DOHH2 (cell line): Measurements from ENCODE around the gene MINAR1.

Source experiments
- CTCF ChIP-seq: fragments of 200-600 bp; sonication (generic); IDR thresholded peaks from one replicate; pipeline ENCODE4 v1.5.1; 2014; ENCODE audit warnings: antibody characterized with exemption, mild to moderate bottlenecking, low read depth, low read length; ENCODE audit not compliant: poor library complexity, severe bottlenecking
- EZH2phosphoT487 ChIP-seq: fragments of 200-600 bp; sonication (generic); IDR thresholded peaks from 2 replicates; pipeline ENCODE4 v1.6.1; 2017; ENCODE audit warnings: borderline replicate concordance, mild to moderate bottlenecking, antibody characterized with exemption, low read length, moderate library complexity, mixed read lengths

DNA sequence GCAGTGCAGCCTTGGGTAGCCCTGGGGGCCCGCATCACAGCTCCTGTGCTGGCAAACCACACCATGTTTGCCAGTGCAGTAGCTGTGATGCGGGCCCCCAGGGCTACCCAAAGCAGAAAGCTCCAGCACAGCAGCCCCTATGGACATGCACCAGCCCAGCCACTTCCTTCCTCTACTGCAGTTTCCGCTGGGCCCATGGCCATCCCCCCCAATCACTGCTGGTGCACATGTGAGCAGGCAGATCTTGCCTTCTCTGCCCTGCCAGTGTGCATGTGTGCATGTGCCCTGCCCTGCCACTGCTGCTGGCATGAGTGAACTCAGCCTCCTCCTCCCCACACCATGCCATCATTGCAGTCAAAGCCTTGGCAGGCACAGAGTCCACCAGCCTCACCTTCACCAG is 20.1 kb upstream of the MINAR1 start:
- TF ChIP-seq CTCF (no peak), EZH2phosphoT487 (no peak)
